HEK293T (cell line): ENCODE data around the gene UBE2QL1.

Source experiments
- ARNT ChIP-seq: fragments of 450-650 bp; IDR thresholded peaks from 2 replicates; pipeline ENCODE4 v1.6.1; 2017; ENCODE audit warnings: mild to moderate bottlenecking
- BHLHE40 ChIP-seq: fragments of 450-650 bp; IDR thresholded peaks from 2 replicates; pipeline ENCODE4 v1.6.1; 2016; ENCODE audit warnings: mild to moderate bottlenecking, moderate library complexity, borderline replicate concordance
- ELF4 ChIP-seq: fragments of 450-650 bp; IDR thresholded peaks from 2 replicates; pipeline ENCODE4 v1.6.1; 2017; ENCODE audit warnings: antibody characterized with exemption
- NFRKB ChIP-seq: fragments of 450-650 bp; IDR thresholded peaks from 2 replicates; pipeline ENCODE4 v1.6.1; 2016; ENCODE audit warnings: mild to moderate bottlenecking, moderate library complexity
- PKNOX1 ChIP-seq: fragments of 450-650 bp; IDR thresholded peaks from 2 replicates; pipeline ENCODE4 v1.6.1; 2016
- SP1 ChIP-seq: fragments of 450-650 bp; IDR thresholded peaks from 2 replicates; pipeline ENCODE4 v1.6.1; 2017
- SUZ12 ChIP-seq: fragments of 450-650 bp; IDR thresholded peaks from 2 replicates; pipeline ENCODE4 v1.6.1; 2016; ENCODE audit warnings: mild to moderate bottlenecking
- TARDBP ChIP-seq: fragments of 450-650 bp; IDR thresholded peaks from 2 replicates; pipeline ENCODE4 v1.6.1; 2016

GRCh38 chr5:6540111-6540827 is 91.6 kb downstream of the UBE2QL1 start:
- no peak for TF ChIP-seq SP1
- no peak for TF ChIP-seq SUZ12
- no peak for TF ChIP-seq ARNT
- TF ChIP-seq ELF4: no peak
- no peak for TF ChIP-seq NFRKB
- no peak for TF ChIP-seq TARDBP
- TF ChIP-seq PKNOX1: no peak
- no peak for TF ChIP-seq BHLHE40
